Activated CD4-positive, alpha-beta T cell treated with anti-CD3 and anti-CD28 coated beads for 24 hours (primary cell): ENCODE data around the gene SLC9A2.
A peak's percentile ranks its signal among the peaks of the same experiment; 100 is the strongest.

Experiments used
- DNase-seq, 2 donors: peaks; one replicate each; pipeline ENCODE4 v3.0.0-alpha.2; 2020; ENCODE audit warnings: low read depth in 2 of 2

Gene SLC9A2

DNA sequence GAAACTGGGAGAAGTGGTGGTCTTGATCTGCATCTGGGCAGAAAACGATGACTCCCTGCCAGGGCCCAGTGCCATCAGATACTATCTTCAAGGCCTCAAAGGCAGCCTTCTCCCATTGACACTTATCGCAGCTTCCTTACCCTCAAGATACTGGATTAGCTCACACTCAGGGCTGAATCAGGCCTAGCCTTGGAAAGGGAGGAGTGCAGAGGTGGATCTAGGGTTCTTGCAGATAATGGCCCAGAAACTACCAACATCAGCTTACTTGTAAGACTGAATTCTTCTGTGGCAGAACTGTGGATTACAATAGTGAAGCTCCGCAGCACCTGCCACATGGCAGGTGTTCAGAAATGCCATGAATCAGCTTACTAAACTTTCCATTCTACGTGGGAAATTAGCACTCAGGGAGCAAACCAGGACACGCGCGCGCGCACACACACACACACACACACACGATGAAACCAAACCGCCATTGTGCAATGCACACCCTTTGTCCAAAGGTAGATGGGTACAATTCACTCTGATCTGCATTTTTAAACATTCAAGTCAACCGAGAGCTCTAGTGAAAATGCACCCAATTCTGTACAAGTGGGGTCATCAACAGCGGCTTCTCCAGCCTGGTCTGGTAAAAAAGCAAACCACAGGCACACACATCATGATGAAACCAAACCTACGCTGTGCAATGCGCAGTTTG lies 116.2 kb downstream of the SLC9A2 start:
- DNase-seq = no peak

GRCh38 chr2:102736110-102736409 lies 116.7 kb downstream of the SLC9A2 start:
- peak in 1 of 2 donors; percentile 3 for DNase-seq

DNA sequence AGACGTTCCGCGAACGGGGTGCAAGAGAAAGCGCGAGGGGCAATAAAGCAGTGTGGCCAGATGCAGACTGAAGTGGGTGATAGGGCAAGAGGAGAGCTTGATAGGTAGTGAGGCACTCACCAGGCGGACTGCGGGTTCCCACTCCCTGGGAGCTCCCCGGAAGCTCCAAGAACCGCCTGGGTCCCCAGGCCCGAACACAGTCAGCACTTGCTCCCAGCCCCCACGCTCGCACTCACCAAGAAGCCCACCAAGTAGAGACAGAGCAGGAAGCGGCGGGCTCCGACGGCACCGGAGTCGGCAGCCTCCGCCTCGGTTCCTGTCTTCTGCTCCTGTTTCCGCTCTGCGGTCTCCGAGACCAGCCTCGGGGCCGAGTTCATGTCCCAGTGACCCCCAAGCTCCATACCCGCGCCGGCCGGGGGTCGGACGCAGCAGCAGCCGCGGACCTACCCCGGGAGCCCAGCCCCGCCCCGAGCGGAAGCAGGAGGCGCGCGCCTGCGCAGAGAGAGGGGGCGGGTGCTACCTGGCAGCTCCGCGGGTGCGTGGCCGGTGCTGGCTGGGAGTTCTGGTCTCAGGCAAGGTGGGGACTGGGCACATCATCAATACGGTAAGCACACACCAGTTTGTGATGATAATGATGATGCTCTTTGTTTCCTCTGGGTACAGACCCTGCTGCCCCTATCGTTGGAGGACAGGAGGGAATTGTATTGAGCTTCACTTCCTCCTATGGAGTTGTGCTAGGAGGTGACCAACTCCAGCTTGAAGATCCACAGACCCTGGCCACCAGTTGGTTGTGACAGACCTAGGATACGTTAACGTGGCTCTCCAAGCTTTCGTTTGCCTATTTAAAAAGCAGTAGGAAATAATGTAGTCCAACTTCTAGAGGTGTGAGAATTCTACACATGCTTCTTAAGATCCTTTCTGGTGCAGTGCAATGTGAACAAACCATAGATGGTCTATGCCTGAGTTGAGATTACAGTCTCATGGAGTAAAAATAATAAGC lies 117.4 kb downstream of the SLC9A2 start:
- peak; percentile 84 to 85 for DNase-seq

GRCh38 chr2:102737431-102737830 lies 118.1 kb downstream of the SLC9A2 start:
- no peak for DNase-seq

- no peak for DNase-seq
Measured at GRCh38 chr2:102743259-102743658, 123.9 kb downstream of the SLC9A2 start.

DNA sequence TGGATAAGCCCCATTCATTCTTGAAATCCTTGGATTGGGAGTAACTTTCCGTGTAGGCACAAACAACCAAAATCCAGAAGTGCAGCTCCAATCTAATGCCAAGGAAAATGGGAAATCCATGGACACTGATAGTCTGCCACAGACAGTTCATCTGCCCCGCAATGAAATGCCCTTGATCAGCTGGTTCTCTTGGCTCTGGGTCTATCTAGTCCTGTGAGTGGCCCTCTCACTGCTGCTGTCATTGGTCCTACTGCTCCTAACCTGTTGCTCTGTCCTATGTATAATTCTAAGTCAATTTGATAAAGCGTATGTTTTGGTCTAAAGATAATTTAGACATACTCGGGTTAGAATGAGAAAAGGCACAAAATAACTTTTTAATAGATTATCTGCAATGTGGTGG lies 128.8 kb downstream of the SLC9A2 start:
- no peak for DNase-seq

DNA sequence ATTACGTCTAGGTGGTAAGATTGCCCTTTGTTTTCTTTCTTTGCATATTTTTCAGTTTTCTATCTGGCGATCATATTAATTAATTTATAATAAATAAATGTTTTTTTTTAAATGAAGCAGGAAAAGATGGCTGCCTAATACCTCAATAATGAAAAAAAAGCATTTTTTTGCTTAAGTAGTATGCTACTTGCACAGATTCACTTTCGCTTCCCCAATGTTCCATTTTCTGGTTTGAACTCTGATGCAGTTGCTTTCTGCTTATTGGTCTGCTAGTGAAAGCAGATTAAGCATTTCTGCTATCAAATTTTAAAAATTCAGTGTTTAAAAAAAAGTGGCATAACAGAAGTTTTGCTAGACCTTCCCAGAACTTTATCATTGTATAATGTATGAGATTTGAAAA lies 130.6 kb downstream of the SLC9A2 start:
- no peak for DNase-seq

DNA sequence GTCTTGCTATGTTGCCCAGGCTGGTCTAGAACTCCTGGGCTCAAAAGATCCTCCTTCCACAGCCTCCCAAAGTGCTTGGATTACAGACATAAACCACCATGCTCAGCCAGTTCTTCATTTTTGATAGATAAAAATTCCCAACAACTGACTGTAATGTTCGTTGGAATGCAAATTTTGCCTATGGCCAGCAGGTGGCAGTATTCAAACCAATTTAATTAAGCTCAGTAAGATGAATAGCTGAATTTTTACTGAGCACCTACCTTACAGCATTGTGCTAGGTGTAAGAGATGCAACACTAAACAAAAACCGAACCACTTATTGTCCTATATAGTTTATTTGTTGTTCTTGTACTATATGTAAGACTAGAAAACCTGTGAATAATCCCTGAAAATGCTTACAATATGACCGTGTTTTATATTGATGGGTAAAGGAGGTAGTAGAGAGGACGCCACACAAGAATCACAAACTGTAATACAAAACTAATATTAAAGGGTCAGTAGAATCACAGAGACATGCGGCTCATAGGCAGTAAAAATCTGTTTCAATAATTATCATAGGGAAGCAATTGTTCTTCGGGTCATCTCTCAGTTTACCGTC lies 134.3 kb downstream of the SLC9A2 start:
- DNase-seq = peak in 1 of 2 donors; percentile 4

DNA sequence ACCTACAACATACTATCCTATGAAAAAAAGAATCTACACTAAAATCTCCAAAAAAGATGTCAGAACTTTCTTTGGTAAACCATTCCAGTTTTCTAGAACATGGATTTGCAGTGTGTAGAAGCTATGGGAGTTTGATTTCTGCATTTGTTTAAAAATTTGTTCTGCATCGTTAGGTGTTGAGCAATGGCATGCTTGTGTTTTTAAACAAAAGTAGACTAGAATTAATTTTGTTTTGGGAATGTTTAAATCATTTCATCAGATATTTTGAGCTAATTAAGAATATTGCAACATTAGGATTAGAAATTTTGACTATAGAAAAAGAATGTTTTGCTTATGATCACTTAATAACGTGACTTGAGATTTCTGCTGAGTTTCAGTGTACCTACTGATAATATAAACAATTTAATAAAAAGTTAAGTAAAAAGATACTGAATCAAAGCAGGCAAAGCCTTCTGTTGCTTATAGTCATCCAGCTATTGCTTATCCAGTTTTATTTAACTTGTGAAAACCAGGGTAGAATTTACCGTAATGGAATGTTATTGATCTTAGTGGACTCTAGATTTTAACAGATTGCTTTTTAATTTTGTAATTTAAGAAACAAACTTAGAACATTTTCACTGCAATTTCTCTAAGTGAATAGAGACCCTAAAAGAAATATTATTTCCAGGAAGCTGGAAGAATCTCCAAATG lies 135.2 kb downstream of the SLC9A2 start:
- no peak for DNase-seq

GRCh38 chr2:102755284-102755683 lies 135.9 kb downstream of the SLC9A2 start:
- no peak for DNase-seq

GRCh38 chr2:102758439-102758838 lies 139.1 kb downstream of the SLC9A2 start:
- DNase-seq = no peak
